Measurements from ENCODE around the gene EN2. TPM values are rescaled to one million over a fixed set of nuclear protein-coding genes. Genes with fewer than 3 reads are reported as not detected.

Gene EN2
- total RNA-seq, 1 donor from 2014 or later, result 0.22 TPM

GRCh38 chr7:155463114-155463811 is 5.3 kb downstream of the EN2 start:
- DNase-seq (ENCODE audit: low spot score), result no peak

- DNase-seq (ENCODE audit: low spot score), result no peak
These were observed 6.3 kb downstream of the EN2 start for GRCh38 chr7:155464183-155464582.

GRCh38 chr7:155464948-155465739 is 7.2 kb downstream of the EN2 start:
- no peak for DNase-seq (ENCODE audit: low spot score)

- DNase-seq (ENCODE audit: low spot score), result no peak
These were observed 7.8 kb downstream of the EN2 start for GRCh38 chr7:155465761-155466141.

GRCh38 chr7:155466142-155466813 is 8.3 kb downstream of the EN2 start:
- no peak for DNase-seq (ENCODE audit: low spot score)

- DNase-seq (ENCODE audit: low spot score), result no peak
These were observed 9.1 kb downstream of the EN2 start for GRCh38 chr7:155466814-155467733.

GRCh38 chr7:155467846-155468784 is 10.2 kb downstream of the EN2 start:
- DNase-seq (ENCODE audit: low spot score), result no peak

- no peak for DNase-seq (ENCODE audit: low spot score)
These were observed 10.8 kb downstream of the EN2 start for GRCh38 chr7:155468785-155469148.

GRCh38 chr7:155469311-155470185 is 11.6 kb downstream of the EN2 start:
- no peak for DNase-seq (ENCODE audit: low spot score)

GRCh38 chr7:155470186-155470487 is 12.2 kb downstream of the EN2 start:
- no peak for DNase-seq (ENCODE audit: low spot score)

GRCh38 chr7:155470686-155471638 is 13.0 kb downstream of the EN2 start:
- no peak for DNase-seq (ENCODE audit: low spot score)

GRCh38 chr7:155471718-155472117 is 13.8 kb downstream of the EN2 start:
- DNase-seq (ENCODE audit: low spot score), result no peak

- no peak for DNase-seq (ENCODE audit: low spot score)
These were observed 19.5 kb downstream of the EN2 start for GRCh38 chr7:155477476-155477875.

- DNase-seq (ENCODE audit: low spot score), result no peak
These were observed 23.8 kb downstream of the EN2 start for GRCh38 chr7:155481764-155482163.

- no peak for DNase-seq (ENCODE audit: low spot score)
These were observed 24.7 kb downstream of the EN2 start for GRCh38 chr7:155482511-155483183.

GRCh38 chr7:155483245-155483644 is 25.3 kb downstream of the EN2 start:
- DNase-seq (ENCODE audit: low spot score), result no peak

- no peak for DNase-seq (ENCODE audit: low spot score)
These were observed 26.0 kb downstream of the EN2 start for GRCh38 chr7:155483868-155484325.

Measured in mesenteric fat pad (tissue), 1 donor.